Immature natural killer cell (primary cell): ENCODE results near the gene PGK1. TPM values are rescaled to one million over a fixed set of nuclear protein-coding genes. Genes with fewer than 3 reads are reported as not detected.

Experiments
- DNase-seq, 3 donors: peaks; one replicate each; pipeline ENCODE4 v3.0.0; 2022; ENCODE audit warnings: mixed read lengths in 1 of 3
- H3K27ac Mint-ChIP-seq, 6 donors: one replicate each; pipeline ENCODE4 v1.8.0; 2020; ENCODE audit warnings: mixed read lengths in 6 of 6, mild to moderate bottlenecking in 5 of 6, inconsistent platforms in 4 of 6, moderate library complexity in 3 of 6
- H3K27me3 Mint-ChIP-seq, 3 donors: one replicate each; pipeline ENCODE4 v1.8.0; 2020 to 2021; ENCODE audit warnings: low read depth in 3 of 3, mild to moderate bottlenecking in 3 of 3, mixed read lengths in 3 of 3, moderate library complexity in 3 of 3, inconsistent platforms in 1 of 3
- H3K36me3 Mint-ChIP-seq, 3 donors: one replicate each; pipeline ENCODE4 v1.8.0; 2020; ENCODE audit warnings: mixed read lengths in 3 of 3, inconsistent platforms in 2 of 3, mild to moderate bottlenecking in 2 of 3
- H3K4me1 Mint-ChIP-seq, 2 donors: one replicate each; pipeline ENCODE4 v1.8.0; 2020; ENCODE audit warnings: inconsistent platforms in 2 of 2, mild to moderate bottlenecking in 2 of 2, mixed read lengths in 2 of 2, moderate library complexity in 1 of 2
- H3K4me3 Mint-ChIP-seq, 5 donors: one replicate each; pipeline ENCODE4 v1.8.0; 2020; ENCODE audit warnings: mild to moderate bottlenecking in 5 of 5, mixed read lengths in 5 of 5, inconsistent platforms in 3 of 5, moderate library complexity in 3 of 5
- H3K9me3 Mint-ChIP-seq, 6 donors: one replicate each; pipeline ENCODE4 v1.8.0; 2020; ENCODE audit warnings: mild to moderate bottlenecking in 6 of 6, mixed read lengths in 6 of 6, inconsistent platforms in 4 of 6, moderate library complexity in 3 of 6
- polyA plus RNA-seq, 3 donors: library from polyadenylated mRNA; unstranded; fragments of 300-500 nt; fragmentation: Illumina TruSeq; gene quantifications; one replicate each; pipeline ENCODE4 v1.2.3, GENCODE V29; 2021

The PGK1 gene
- polyA plus RNA-seq, 3 donors from 2014 or later, result 383 to 645 (median 581) TPM

- no peak for DNase-seq
- Mint-ChIP-seq H3K9me3 (no peaks in the 10 kb centered on the region), H3K4me3 (no peak overlapping the region), H3K36me3 (no peaks in the 10 kb centered on the region), H3K27me3 (peaks cover 7 to 17% (median 12%) of the 10 kb centered on the region in 3 donors), H3K27ac (peak overlapping the region in 5 of 6 donors; percentile 87 to 97 (median 93)), H3K4me1 (peaks cover 30 to 34% of the 10 kb centered on the region in 2 donors)
Measured at GRCh38 chrX:78102091-78102490, 2.0 kb upstream of the PGK1 start.

- Mint-ChIP-seq H3K27me3 (peaks cover 7 to 17% (median 11%) of the 10 kb centered on the region in 3 donors), H3K4me1 (peaks cover 40 to 44% of the 10 kb centered on the region in 2 donors), H3K4me3 (peak overlapping the region; percentile 74 to 97 (median 86)), H3K27ac (peak overlapping the region; percentile 87 to 97 (median 92)), H3K9me3 (no peaks in the 10 kb centered on the region), H3K36me3 (no peaks in the 10 kb centered on the region)
- DNase-seq, result no peak
Measured at GRCh38 chrX:78103001-78103622, 936 bp upstream of the PGK1 start.

- H3K36me3 Mint-ChIP-seq, result no peaks in the 10 kb centered on the region
- peaks cover 7 to 17% (median 11%) of the 10 kb centered on the region in 3 donors for H3K27me3 Mint-ChIP-seq
- peak overlapping the region; percentile 87 to 97 (median 92) for H3K27ac Mint-ChIP-seq
- H3K9me3 Mint-ChIP-seq, result no peaks in the 10 kb centered on the region
- H3K4me1 Mint-ChIP-seq, result peaks cover 55 to 59% of the 10 kb centered on the region in 2 donors
- DNase-seq, result peak; percentile 28 to 39 (median 38)
- peak overlapping the region; percentile 74 to 97 (median 86) for H3K4me3 Mint-ChIP-seq
Measured at GRCh38 chrX:78104447-78105176, 564 bp downstream of the PGK1 start.

- Mint-ChIP-seq H3K4me1 (peaks cover 57 to 63% of the 10 kb centered on the region in 2 donors), H3K9me3 (no peaks in the 10 kb centered on the region), H3K4me3 (peak overlapping the region; percentile 74 to 97 (median 86)), H3K27me3 (peaks cover 7 to 17% (median 12%) of the 10 kb centered on the region in 3 donors), H3K27ac (peak overlapping the region; percentile 51 to 97 (median 91)), H3K36me3 (no peaks in the 10 kb centered on the region)
- peak; percentile 15 to 39 (median 17) for DNase-seq
Measured at GRCh38 chrX:78105944-78106650, 2.0 kb downstream of the PGK1 start.

DNA sequence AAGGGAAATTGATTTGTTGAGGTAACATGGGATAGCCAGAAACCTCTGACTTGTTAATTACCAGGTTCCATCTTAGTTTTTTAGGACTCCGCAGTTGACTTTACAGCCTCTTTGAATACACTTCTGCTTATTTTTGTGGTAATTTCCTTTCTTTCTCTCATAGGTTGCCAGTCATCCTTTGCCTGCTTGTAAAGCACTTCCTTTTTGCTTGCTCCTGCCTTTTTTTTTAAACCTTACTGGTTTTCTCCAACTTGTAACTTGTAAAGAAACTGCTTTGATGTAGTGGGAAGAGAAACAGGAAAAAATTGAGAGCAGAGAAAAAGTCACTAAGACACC is 2.6 kb downstream of the PGK1 start:
- Mint-ChIP-seq H3K4me3 (peak overlapping the region; percentile 74 to 97 (median 86)), H3K36me3 (peaks cover 0 to 3% (median 0%) of the 10 kb centered on the region in 3 donors), H3K4me1 (peaks cover 57 to 63% of the 10 kb centered on the region in 2 donors), H3K9me3 (no peaks in the 10 kb centered on the region), H3K27ac (peak overlapping the region; percentile 51 to 97 (median 91)), H3K27me3 (peaks cover 7 to 17% (median 12%) of the 10 kb centered on the region in 3 donors)
- no peak for DNase-seq

DNA sequence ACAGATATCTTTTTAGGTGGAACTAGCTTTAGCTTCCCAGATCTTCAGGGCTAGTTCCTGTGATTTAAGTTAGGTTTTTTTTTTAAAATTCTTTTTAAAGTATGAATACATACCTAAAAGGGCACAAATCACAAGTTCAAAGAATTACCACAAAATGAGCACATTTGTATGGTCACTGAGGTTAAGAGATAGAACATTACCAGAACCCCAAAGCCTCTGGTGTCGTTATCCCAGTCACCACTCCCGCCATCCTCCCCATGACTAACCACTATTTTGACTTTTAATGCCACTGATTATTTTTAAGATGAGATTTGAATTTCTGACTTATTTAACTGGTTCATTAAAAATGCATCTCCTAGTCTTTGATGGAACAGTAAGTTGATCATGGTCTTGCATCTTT is 5.4 kb downstream of the PGK1 start:
- Mint-ChIP-seq H3K27ac (peak overlapping the region in 4 of 6 donors; percentile 8 to 97 (median 72)), H3K4me3 (peak overlapping the region in 3 of 5 donors; percentile 8 to 49 (median 34))

GRCh38 chrX:78111140-78111931 is 7.3 kb downstream of the PGK1 start:
- Mint-ChIP-seq H3K27ac (no peak overlapping the region), H3K27me3 (peaks cover 0 to 1% (median 0%) of the 10 kb centered on the region in 3 donors), H3K4me3 (no peak overlapping the region), H3K4me1 (peaks cover 34 to 43% of the 10 kb centered on the region in 2 donors), H3K9me3 (no peaks in the 10 kb centered on the region), H3K36me3 (peaks cover 0 to 5% (median under 1%) of the 10 kb centered on the region in 3 donors)
- DNase-seq, result no peak

More for the DNA sequence above, 5.4 kb downstream of the PGK1 start:
- peaks cover 0 to 5% (median 0%) of the 10 kb centered on the region in 3 donors for H3K36me3 Mint-ChIP-seq
- peak in 1 of 3 donors; percentile 24 for DNase-seq
- peaks cover 49 to 58% of the 10 kb centered on the region in 2 donors for H3K4me1 Mint-ChIP-seq
- no peaks in the 10 kb centered on the region for H3K9me3 Mint-ChIP-seq
- peaks cover 2 to 5% (median 4%) of the 10 kb centered on the region in 3 donors for H3K27me3 Mint-ChIP-seq

DNA sequence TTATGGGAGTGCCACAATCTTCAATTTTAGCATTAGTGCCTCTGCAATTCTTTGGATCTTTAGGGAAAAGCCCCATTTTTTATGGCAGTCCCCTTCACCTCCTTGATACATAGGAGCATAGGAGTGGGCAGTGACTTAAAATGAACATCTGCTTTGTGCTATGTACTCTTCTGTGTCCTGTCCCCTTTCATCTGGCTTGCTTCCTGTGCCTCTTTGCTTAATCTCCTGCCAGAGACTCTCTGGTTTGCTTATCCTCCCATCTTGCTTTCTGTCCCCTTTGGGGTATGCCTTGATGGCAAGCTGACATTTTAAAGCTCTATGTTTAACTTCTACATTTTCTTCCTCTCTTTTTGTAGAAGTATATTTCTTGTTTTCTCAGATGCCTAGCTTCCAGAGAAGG is 12.3 kb downstream of the PGK1 start:
- Mint-ChIP-seq H3K4me3 (no peak overlapping the region), H3K9me3 (no peaks in the 10 kb centered on the region), H3K36me3 (peaks cover 4 to 17% (median 12%) of the 10 kb centered on the region in 3 donors), H3K27me3 (peaks cover 0 to 2% (median 0%) of the 10 kb centered on the region in 3 donors), H3K27ac (peak overlapping the region in 2 of 6 donors; percentile 4 to 73), H3K4me1 (peaks cover 0 to 6% of the 10 kb centered on the region in 2 donors)
- no peak for DNase-seq

GRCh38 chrX:78116766-78117165 is 12.7 kb downstream of the PGK1 start:
- peaks cover 0 to 6% of the 10 kb centered on the region in 2 donors for H3K4me1 Mint-ChIP-seq

DNA sequence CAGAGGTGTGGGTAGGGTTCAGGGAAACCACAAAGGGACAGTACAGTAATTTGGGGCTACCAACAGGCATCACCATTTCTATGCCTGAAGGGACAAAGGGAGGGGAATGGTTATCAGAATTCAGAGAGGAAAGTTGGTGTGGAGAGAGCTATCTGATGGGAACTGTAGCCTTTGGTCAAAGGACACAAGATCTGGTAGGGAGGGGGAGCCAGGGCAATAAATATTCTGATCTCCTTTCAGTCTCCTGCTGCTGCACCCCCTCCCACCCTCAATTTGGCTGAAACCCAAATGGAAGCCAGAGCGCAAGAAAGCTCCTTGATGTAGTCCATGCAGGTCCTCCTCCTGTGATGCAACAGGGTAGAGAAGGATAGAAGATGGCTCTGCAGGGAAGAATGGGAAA is 14.6 kb downstream of the PGK1 start:
- no peak overlapping the region for H3K4me3 Mint-ChIP-seq
- DNase-seq, result no peak
- H3K4me1 Mint-ChIP-seq, result no peaks in the 10 kb centered on the region
- peak overlapping the region in 1 of 6 donors; percentile 69 for H3K27ac Mint-ChIP-seq
- peaks cover 4 to 16% (median 12%) of the 10 kb centered on the region in 3 donors for H3K36me3 Mint-ChIP-seq
- no peaks in the 10 kb centered on the region for H3K9me3 Mint-ChIP-seq
- peaks cover 0 to 2% (median 0%) of the 10 kb centered on the region in 3 donors for H3K27me3 Mint-ChIP-seq

More at GRCh38 chrX:78116766-78117165, 12.7 kb downstream of the PGK1 start:
- Mint-ChIP-seq H3K9me3 (no peaks in the 10 kb centered on the region), H3K4me3 (no peak overlapping the region), H3K27me3 (peaks cover 0 to 2% (median 0%) of the 10 kb centered on the region in 3 donors), H3K27ac (peak overlapping the region in 2 of 6 donors; percentile 2 to 73), H3K36me3 (peaks cover 4 to 15% (median 12%) of the 10 kb centered on the region in 3 donors)
- no peak for DNase-seq

GRCh38 chrX:78119521-78120227 is 15.6 kb downstream of the PGK1 start:
- peak overlapping the region in 1 of 6 donors; percentile 32 for H3K27ac Mint-ChIP-seq
- peaks cover 0 to 2% (median 0%) of the 10 kb centered on the region in 3 donors for H3K27me3 Mint-ChIP-seq
- no peaks in the 10 kb centered on the region for H3K4me1 Mint-ChIP-seq
- H3K4me3 Mint-ChIP-seq, result no peak overlapping the region
- H3K9me3 Mint-ChIP-seq, result no peaks in the 10 kb centered on the region
- H3K36me3 Mint-ChIP-seq, result peaks cover 4 to 19% (median 12%) of the 10 kb centered on the region in 3 donors
- DNase-seq, result no peak

- no peak for DNase-seq
- peak overlapping the region in 2 of 6 donors; percentile 15 to 41 for H3K27ac Mint-ChIP-seq
- H3K9me3 Mint-ChIP-seq, result no peaks in the 10 kb centered on the region
- no peak overlapping the region for H3K4me3 Mint-ChIP-seq
- H3K4me1 Mint-ChIP-seq, result no peaks in the 10 kb centered on the region
- peaks cover 0 to 3% (median 0%) of the 10 kb centered on the region in 3 donors for H3K27me3 Mint-ChIP-seq
- H3K36me3 Mint-ChIP-seq, result peaks cover 3 to 12% (median 4%) of the 10 kb centered on the region in 3 donors
Measured at GRCh38 chrX:78123190-78123589, 19.1 kb downstream of the PGK1 start.
